Endothelial cell of umbilical vein (primary cell): ENCODE results near the gene GAB2. TPM values are rescaled to one million over a fixed set of nuclear protein-coding genes. Genes with fewer than 3 reads are reported as not detected.

Experiments
- Bru-seq: library from RNA; stranded (reverse); fragments of 400-500 nt; gene quantifications from one replicate; lab custom pipeline; 2021; lab: Mats Ljungman, UMichigan
- BruChase-seq, 2 experiments: library from RNA; stranded (reverse); fragments of 400-500 nt; gene quantifications; one replicate each; lab custom pipeline; 2021; lab: Mats Ljungman, UMichigan
- BruUV-seq: library from RNA; stranded (reverse); fragments of 400-500 nt; replicated peaks from 2 replicates; lab custom pipeline; 2021; lab: Mats Ljungman, UMichigan
- CTCF ChIA-PET: fragments of 300-600, 350-600 bp; sonication (Branson Sonifier 250); formaldehyde crosslinking; loops from one replicate; lab custom pipeline; 2021; ENCODE audit warnings: antibody characterized with exemption, inconsistent platforms; lab: Charles Lee
- POLR2A ChIA-PET: fragments of 300-600, 350-600 bp; sonication (Branson Sonifier 250); formaldehyde crosslinking; loops from one replicate; lab custom pipeline; 2021; ENCODE audit warnings: antibody characterized with exemption, inconsistent platforms; lab: Charles Lee
- DNase-seq: peaks from one replicate; pipeline ENCODE4 v3.0.0-alpha.2; 2011; ENCODE audit warnings: low read depth, low spot score
- FAIRE-seq: peaks from 2 replicates; lab custom pipeline; 2011; peaks lifted over from hg19 to GRCh38; lab: Jason Lieb, UNC
- H2AFZ ChIP-seq: 2 replicates; pipeline ENCODE4 v1.6.0; 2012; ENCODE audit warnings: low read depth, low read length, control low read depth, inconsistent platforms
- H3K27ac ChIP-seq: 2 replicates; pipeline ENCODE4 v1.5.1; 2011; ENCODE audit warnings: low read depth, mild to moderate bottlenecking, control low read depth, low read length, moderate library complexity; ENCODE audit not compliant: insufficient read depth
- H3K27me3 ChIP-seq, 2 experiments: 2 replicates each; pipeline versions ENCODE4 v1.6.0 to v1.6.1; 2011; ENCODE audit warnings: low read length in 2 of 2, mixed read lengths in 1 of 2; ENCODE audit not compliant: control insufficient read depth in 2 of 2, insufficient read depth in 2 of 2
- H3K36me3 ChIP-seq, 2 experiments: 2 replicates in 1 of 2; 3 replicates in 1 of 2; pipeline ENCODE4 v1.5.1; 2011; ENCODE audit warnings: low read length in 2 of 2, mild to moderate bottlenecking in 1 of 2, moderate library complexity in 1 of 2; ENCODE audit not compliant: control insufficient read depth in 2 of 2, insufficient read depth in 2 of 2; ENCODE audit errors: extremely low read depth in 1 of 2
- H3K4me1 ChIP-seq: 3 replicates; pipeline ENCODE4 v1.5.1; 2011; ENCODE audit warnings: mild to moderate bottlenecking, low read length; ENCODE audit not compliant: control insufficient read depth, insufficient read depth; ENCODE audit errors: extremely low read depth
- H3K4me2 ChIP-seq: 2 replicates; pipeline ENCODE4 v1.6.1; 2011; ENCODE audit warnings: low read length, control low read depth, mixed read lengths; ENCODE audit not compliant: insufficient read depth
- H3K4me3 ChIP-seq, 3 experiments: fragments of 200-600 bp in 1 of 3; sonication (generic), shearing (Covaris generic) in 1 of 3; replicated peaks in 1 of 3; 2 replicates each; pipeline ENCODE4 v1.5.1; 2011 to 2016; ENCODE audit warnings: control low read depth in 3 of 3, low read length in 3 of 3, mild to moderate bottlenecking in 2 of 3, inconsistent platforms in 1 of 3, low read depth in 1 of 3, moderate library complexity in 1 of 3; ENCODE audit not compliant: insufficient read depth in 1 of 3
- H3K79me2 ChIP-seq: 2 replicates; pipeline ENCODE4 v1.6.0; 2012; ENCODE audit warnings: low read length, inconsistent platforms; ENCODE audit not compliant: control insufficient read depth, insufficient read depth
- H3K9ac ChIP-seq: replicated peaks from 2 replicates; pipeline ENCODE3; 2011; ENCODE audit warnings: low read length, control low read depth; ENCODE audit not compliant: insufficient read depth; ENCODE audit errors: extremely low read depth
- H3K9me1 ChIP-seq: replicated peaks from 3 replicates; pipeline ENCODE4 v1.6.0; 2011; ENCODE audit warnings: mild to moderate bottlenecking, low read length; ENCODE audit not compliant: control insufficient read depth, insufficient read depth; ENCODE audit errors: extremely low read depth
- H3K9me3 ChIP-seq: replicated peaks from 2 replicates; pipeline ENCODE4 v1.5.1; 2012; ENCODE audit warnings: low read length, inconsistent platforms; ENCODE audit not compliant: control insufficient read depth, insufficient read depth
- H4K20me1 ChIP-seq: replicated peaks from 2 replicates; pipeline ENCODE3; 2011; ENCODE audit warnings: mild to moderate bottlenecking, low read length; ENCODE audit not compliant: control insufficient read depth, insufficient read depth; ENCODE audit errors: extremely low read depth
- EZH2 ChIP-seq: IDR thresholded peaks from 2 replicates; pipeline ENCODE4 v1.6.1; 2012; ENCODE audit warnings: borderline replicate concordance, low read depth, mild to moderate bottlenecking, moderate library complexity, low read length, inconsistent platforms; ENCODE audit not compliant: severe bottlenecking
- GATA2 ChIP-seq: IDR thresholded peaks from 2 replicates; pipeline ENCODE4 v1.7.0; 2011; ENCODE audit warnings: low read depth, mild to moderate bottlenecking, moderate library complexity, mixed read lengths, low read length; ENCODE audit not compliant: insufficient read length, insufficient read depth
- JUN ChIP-seq: IDR thresholded peaks from 2 replicates; pipeline ENCODE4 v1.6.1; 2011; ENCODE audit warnings: borderline replicate concordance, low read depth; ENCODE audit not compliant: insufficient read length, insufficient read depth
- MYC ChIP-seq: IDR thresholded peaks from one replicate; pipeline ENCODE4 v1.6.1; 2011; ENCODE audit warnings: mild to moderate bottlenecking, low read depth, low read length
- POLR2A ChIP-seq: IDR thresholded peaks from 2 replicates; pipeline ENCODE4 v1.6.1; 2012; ENCODE audit warnings: low read depth, mild to moderate bottlenecking, control low read depth, low read length
- POLR2AphosphoS5 ChIP-seq: IDR thresholded peaks from 2 replicates; pipeline ENCODE4 v1.6.1; 2012; ENCODE audit warnings: low read depth, mild to moderate bottlenecking, control low read depth, low read length, moderate library complexity; ENCODE audit not compliant: insufficient read depth
- dilution Hi-C: fragments of 300-500 bp; cut with MboI; formaldehyde crosslinking; loops from one replicate; pipeline ENCODE4 v1.15.0; 2019; ENCODE audit warnings: low sequenced_read_pairs; ENCODE audit not compliant: extremely low pct_ligation_motif_present
- intact Hi-C: fragments of 100-400 bp; cut with micrococcal nuclease; formaldehyde crosslinking; loops from one replicate; pipeline ENCODE4 v1.10.0; 2022
- long read RNA-seq: library from polyadenylated mRNA; stranded (forward); transcript quantifications from one replicate; pipeline ENCODE4 v2.0.0, GENCODE V29; 2021
- polyA minus RNA-seq, 3 experiments: library from RNA; depleted of rRNA, polyadenylated mRNA; stranded (reverse); fragments of >200 nt; gene quantifications; 1 replicate in 1 of 3; 2 replicates in 2 of 3; pipeline ENCODE4 v1.2.3, GENCODE V29; 2011
- polyA plus RNA-seq, 4 experiments: library from polyadenylated mRNA; depleted of rRNA in 3 of 4; stranded (reverse) in 3 of 4; unstranded in 1 of 4; fragments of >200 nt; gene quantifications; 2 replicates each; pipeline versions ENCODE4 v1.2.1 to v1.2.3, GENCODE V29; 2011 to 2012; ENCODE audit warnings: missing spikeins in 1 of 4
- total RNA-seq: library from RNA; stranded (reverse); gene quantifications from 2 replicates; pipeline ENCODE4 v1.2.3, GENCODE V29; 2021
- TF ChIP-seq, protein P1 (sequence below): IDR thresholded peaks from 2 replicates; pipeline ENCODE4 v1.6.1; 2011; ENCODE audit not compliant: insufficient read depth, insufficient read length

The GAB2 gene, protein sequence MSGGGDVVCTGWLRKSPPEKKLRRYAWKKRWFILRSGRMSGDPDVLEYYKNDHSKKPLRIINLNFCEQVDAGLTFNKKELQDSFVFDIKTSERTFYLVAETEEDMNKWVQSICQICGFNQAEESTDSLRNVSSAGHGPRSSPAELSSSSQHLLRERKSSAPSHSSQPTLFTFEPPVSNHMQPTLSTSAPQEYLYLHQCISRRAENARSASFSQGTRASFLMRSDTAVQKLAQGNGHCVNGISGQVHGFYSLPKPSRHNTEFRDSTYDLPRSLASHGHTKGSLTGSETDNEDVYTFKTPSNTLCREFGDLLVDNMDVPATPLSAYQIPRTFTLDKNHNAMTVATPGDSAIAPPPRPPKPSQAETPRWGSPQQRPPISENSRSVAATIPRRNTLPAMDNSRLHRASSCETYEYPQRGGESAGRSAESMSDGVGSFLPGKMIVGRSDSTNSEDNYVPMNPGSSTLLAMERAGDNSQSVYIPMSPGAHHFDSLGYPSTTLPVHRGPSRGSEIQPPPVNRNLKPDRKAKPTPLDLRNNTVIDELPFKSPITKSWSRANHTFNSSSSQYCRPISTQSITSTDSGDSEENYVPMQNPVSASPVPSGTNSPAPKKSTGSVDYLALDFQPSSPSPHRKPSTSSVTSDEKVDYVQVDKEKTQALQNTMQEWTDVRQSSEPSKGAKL
- 39.6 and 43.3 TPM in 2 replicates for total RNA-seq
- 14.3 and 19.6 TPM in 2 replicates for polyA plus RNA-seq
- 18.3 and 19.8 TPM in 2 replicates for polyA plus RNA-seq (2011; cell fraction: cytosol; rRNA removed)
- 44.8 and 53.3 TPM in 2 replicates for polyA plus RNA-seq (2011; cell fraction: nucleus; rRNA removed)
- polyA plus RNA-seq (2012), result 27.7 and 27.8 TPM in 2 replicates
- polyA minus RNA-seq, result 44.3 and 49.7 TPM in 2 replicates
- polyA minus RNA-seq (2011; cell fraction: cytosol; rRNA and poly(A)+ RNA removed), result 2.3 TPM
- 42.4 and 56.5 TPM in 2 replicates for polyA minus RNA-seq (2011; cell fraction: nucleus; rRNA and poly(A)+ RNA removed)
- Bru-seq, nascent RNA, result percentile 93 among the genes with signal in this experiment
- BruChase-seq, experiment 1, labeled RNA remaining after a 6-hour chase, result percentile 81 among the genes with signal in this experiment
- percentile 82 among the genes with signal in this experiment for BruChase-seq, experiment 2, labeled RNA remaining after a 2-hour chase
- long read RNA-seq, partial matches to known transcripts, result 0 of 19 reads
- long read RNA-seq, other reads (novel, unspliced or antisense), result 19 of 19 reads

GRCh38 chr11:78417175-78417887 is at the start of gene GAB2:
Gene GAB2 (minus strand): TSS chr11:78417820. CDS start chr11:78417720, 100 bp downstream.
- dilution Hi-C loops, result no loop called here
- intact Hi-C loops, result loop anchor here (2.0 to 5.0 kb wide), 5 partner anchors 65 to 595 kb away; partner anchors contain the start of genes AAMDC, ALG8, KCTD21 and NDUFC2
- Histone ChIP-seq H3K9me3 (no peaks in the 10 kb centered on the region), H3K4me1 (peaks cover 46% of the 10 kb centered on the region), H3K9me1 (no peaks in the 10 kb centered on the region), H3K4me3 (peak within 1 kb of the TSS; percentile 40 to 91 (median 75)), H3K4me2 (peak within 1 kb of the TSS; percentile 89), H3K27ac (peak within 1 kb of the TSS; percentile 91), H3K36me3 (no peaks in the 10 kb centered on the region), H3K79me2 (peaks cover 32% of the 10 kb centered on the region), H3K27me3 (no peaks in the 10 kb centered on the region), H2AFZ (peak within 1 kb of the TSS; percentile 38), H4K20me1 (no peaks in the 10 kb centered on the region), H3K9ac (peak within 1 kb of the TSS; percentile 99)
- DNase-seq (peak; percentile 16), FAIRE-seq (no peak)
- ChIA-PET CTCF (interaction anchor here (0.6 to 8.8 kb wide), 13 partner anchors 12 to 268 kb away, joined by 3 to 190 read pairs (median 4); no protein-coding TSS in a partner anchor), POLR2A (interaction anchor here (1.6 to 1.9 kb wide), 2 partner anchors 143 to 147 kb away, joined by 6 to 10 read pairs; no protein-coding TSS in a partner anchor)
- BruUV-seq, result no TSS peak
- peak; percentile 60 for TF ChIP-seq POLR2A
- TF ChIP-seq, protein P1, sequence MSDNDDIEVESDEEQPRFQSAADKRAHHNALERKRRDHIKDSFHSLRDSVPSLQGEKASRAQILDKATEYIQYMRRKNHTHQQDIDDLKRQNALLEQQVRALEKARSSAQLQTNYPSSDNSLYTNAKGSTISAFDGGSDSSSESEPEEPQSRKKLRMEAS, result no peak
- no peak for TF ChIP-seq GATA2
- no peak for TF ChIP-seq MYC
- no peak for TF ChIP-seq JUN
- TF ChIP-seq POLR2AphosphoS5, result no peak
- TF ChIP-seq EZH2, result no peak
